Stimulated activated CD8-positive, alpha-beta memory T cell treated with anti-CD3 and anti-CD28 coated beads, Interleukin-2, amount 100 ng/mL, for 1 hour (primary cell): ENCODE results near the gene NXF3.
"Not testable (repeated sequence)": the region's sequence is repeated elsewhere in the genome, so short reads cannot be mapped to it uniquely, and the experiment has no call there.

Experiments used
- DNase-seq, 2 donors: peaks; one replicate each; pipeline ENCODE4 v3.0.0-alpha.2; 2020; ENCODE audit warnings: low read depth in 2 of 2

Gene NXF3

GRCh38 chrX:103051260-103051789, 41.6 kb downstream of the NXF3 start:
- no peak for DNase-seq

GRCh38 chrX:103033371-103033770, 59.6 kb downstream of the NXF3 start:
- DNase-seq, result not testable (repeated sequence)
